A172 (cell line): ENCODE results near the gene BRD1. TPM values are rescaled to one million over a fixed set of nuclear protein-coding genes. Genes with fewer than 3 reads are reported as not detected.
A peak's percentile ranks its signal among the peaks of the same experiment; 100 is the strongest.
"Not testable (repeated sequence)": the region's sequence is repeated elsewhere in the genome, so short reads cannot be mapped to it uniquely, and the experiment has no call there.

Experiments used
- DNase-seq: peaks from one replicate; pipeline ENCODE4 v3.0.0-alpha.2; 2015; ENCODE audit warnings: low spot score
- total RNA-seq: library from RNA; depleted of rRNA; stranded (reverse); fragments of >200 nt; shearing (Covaris generic); gene quantifications from 2 replicates; pipeline ENCODE4 v1.2.3, GENCODE V29; 2014

The BRD1 gene
- total RNA-seq, 1 experiment from 2014 or later = 8.0 TPM

DNA sequence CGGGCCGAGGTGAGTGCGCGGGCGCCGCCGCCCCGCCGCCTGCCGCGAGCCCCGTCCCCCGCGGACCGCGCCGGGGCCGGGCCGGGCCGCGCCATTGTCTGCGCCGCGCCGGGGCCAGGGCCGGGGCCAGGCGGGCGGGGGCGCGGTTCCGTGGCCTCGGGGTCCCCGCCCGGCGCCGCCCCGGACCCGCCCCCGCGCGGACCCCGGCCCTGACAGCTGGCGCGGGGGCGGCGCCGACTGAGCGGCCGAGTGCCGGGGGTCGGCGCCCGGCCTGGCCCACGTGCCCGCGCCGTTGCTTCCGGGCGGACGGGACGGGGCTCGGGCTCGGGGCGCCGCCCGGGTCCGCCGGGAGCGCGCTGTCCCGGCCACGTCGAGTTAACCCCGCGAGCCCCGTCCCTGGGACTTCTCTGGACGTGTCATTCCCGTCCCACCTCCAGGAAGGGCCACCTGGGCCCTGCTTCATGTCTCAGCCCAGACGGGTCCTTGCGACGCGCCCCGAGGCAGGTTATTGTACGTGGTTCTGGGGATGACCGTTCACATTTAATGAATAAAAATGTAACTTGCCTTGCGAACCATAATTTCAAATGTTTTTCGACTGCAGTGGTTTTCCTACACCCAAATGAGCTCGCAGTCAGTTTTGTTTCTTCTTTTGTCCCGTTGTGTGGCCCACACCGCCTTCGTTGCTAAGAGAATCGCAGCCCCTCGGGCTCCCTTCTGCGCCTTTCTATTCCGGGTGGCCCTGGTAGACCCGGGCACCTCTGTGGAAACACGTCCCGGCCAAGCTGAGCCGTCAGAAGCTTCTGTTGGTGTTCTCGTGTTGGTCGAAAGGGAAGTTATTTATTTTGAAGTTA lies 26.5 kb upstream of the BRD1 start:
- no peak for DNase-seq

DNA sequence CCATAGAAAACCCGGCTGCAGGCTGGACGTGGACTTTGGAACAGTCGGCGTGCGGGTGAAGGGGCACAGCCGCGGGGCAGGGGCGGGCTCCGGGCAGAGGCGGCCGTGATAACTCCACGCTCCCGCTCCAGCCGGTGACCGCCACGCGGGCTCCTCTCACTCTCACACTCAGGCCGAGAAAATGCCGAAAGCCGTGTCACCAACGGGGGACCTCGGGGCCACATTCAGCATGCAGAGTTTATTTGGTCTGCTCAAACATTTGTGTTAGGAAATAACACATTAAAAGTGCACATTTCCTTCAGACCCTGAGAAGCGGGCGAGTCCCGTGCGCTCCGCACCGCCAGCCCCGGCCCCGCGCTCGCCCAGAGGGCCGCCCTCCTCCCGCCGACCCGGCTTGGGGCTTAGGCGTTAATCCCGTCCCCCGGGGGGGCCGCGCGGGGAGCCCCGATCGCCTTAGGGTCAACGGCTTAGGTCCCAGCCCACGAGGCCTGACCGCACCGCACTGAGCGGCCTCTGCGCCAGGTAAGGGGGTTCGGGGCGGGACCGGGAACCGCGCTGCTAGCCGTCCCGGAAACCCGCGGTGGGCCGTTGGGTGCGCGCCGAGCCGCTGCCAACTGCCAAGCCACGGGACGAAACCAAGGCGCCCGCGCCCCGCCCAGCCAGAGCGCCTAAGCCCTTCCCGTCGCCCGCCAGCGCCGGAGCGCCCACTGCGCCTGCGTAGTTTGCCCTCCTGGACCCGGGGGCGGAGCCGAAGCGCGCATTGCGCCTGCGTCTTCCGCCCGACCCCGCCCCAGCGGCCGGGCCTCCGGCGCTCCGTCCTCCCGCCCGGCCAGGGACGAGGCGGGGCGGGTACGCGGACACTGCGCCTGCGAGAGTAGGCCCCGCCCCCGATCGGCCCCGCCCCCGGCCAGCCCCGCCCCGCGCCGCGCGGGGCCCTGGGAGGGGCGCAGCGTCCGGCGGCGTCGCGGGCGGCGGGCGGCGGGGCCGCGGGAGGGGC lies 25.5 kb upstream of the BRD1 start, which contains the start of gene ZBED4:
TSS of gene ZBED4 (plus strand) at position 947 of the 997 bp plus-strand sequence. CDS start 29,819 bp downstream, outside the sequence.
- peak; percentile 87 for DNase-seq

DNA sequence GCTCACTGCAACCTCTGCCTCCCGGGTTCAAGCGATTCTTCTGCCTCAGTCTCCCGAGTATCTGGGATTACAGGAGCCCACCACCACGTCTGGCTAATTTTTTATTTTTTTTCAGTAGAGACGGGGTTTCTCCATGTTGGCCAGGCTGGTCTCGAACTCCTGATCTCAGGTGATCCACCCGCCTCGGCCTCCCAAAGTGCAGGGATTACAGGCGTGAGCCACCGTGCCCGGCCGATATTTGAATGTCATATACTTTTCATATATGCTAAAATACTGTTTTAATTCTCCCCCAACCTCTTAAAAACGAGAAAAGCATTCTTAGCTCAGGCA lies 24.9 kb upstream of the BRD1 start:
- not testable (repeated sequence) for DNase-seq

DNA sequence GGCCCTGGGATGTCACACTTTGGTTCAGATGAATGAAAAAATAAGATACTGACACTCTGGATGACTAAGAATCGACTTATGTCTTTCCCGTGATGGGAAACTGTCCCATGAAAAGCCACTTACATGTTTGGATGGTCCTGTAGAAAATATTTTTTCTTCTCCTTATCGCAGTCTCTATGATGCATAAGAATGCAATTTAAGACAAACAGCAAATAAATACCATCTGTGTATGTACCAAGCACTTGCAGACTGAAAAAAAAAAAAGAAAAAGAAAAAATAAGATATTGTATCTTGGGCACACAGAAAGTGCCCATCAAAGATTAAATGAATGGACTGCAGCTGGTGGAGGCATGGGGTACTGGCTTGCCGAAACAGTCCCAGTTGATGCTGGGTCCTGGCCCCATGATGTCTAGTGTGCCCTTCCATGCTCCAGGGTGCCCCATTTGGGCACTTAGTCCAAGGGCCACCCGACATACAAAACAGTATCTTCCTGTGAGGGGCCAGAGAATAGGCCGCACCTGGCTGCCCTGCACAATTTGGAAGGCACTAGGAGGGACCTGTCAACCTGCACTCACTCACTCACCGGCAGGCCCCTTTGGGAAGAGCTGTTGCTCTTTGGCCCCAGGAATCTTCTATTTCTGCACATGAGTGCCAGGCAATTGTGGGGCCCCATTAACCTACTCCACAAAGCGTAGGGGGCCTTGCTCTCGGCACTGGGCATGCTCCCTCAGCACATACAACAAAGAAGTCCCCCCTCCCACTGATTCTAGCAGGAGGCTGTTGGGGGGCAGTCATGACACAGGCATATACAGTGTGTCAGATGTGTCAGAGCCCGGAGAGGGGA lies 23.5 kb upstream of the BRD1 start:
- no peak for DNase-seq

DNA sequence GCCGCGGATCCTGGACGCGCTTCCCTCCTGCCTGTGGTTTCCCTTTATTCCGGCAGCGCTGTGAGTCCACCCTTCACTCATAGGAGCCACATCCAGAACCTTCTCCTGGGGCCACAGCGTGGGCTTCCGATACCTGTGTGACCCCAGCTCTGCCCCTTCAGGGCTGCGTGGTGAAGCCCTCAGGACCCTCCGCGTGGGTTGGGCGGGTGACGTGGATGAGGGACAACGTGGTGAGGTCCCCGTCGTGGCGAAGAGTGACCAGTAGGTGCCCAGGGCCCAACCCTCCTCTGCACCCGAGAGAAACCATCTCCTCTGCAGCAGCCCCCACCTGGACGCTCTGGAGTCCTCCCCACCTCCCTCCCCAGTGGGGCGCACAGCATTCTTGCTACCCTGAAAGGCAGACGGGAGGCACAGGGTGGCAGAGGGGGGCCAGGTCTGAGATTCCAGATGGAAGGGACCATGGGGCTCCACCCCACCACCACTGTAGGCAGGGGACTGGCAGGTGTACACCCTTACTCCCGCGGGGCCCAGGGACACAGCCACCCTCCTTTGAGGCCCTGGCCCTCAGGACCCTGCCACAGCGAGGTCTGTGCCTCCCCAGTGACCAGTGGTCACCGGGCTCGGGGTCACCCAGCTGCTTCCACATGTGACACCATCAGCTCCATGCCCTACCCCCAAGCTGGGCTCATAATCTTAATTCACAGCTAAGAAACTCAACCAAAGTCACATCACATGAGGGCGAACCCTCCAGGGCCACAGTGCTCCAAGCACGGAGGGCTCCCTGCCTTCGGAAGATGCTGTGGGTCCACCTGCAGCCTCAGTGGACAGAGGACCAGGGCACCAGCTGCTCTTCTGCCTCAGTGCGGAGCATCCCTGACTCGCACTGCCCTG lies 22.6 kb upstream of the BRD1 start:
- no peak for DNase-seq

DNA sequence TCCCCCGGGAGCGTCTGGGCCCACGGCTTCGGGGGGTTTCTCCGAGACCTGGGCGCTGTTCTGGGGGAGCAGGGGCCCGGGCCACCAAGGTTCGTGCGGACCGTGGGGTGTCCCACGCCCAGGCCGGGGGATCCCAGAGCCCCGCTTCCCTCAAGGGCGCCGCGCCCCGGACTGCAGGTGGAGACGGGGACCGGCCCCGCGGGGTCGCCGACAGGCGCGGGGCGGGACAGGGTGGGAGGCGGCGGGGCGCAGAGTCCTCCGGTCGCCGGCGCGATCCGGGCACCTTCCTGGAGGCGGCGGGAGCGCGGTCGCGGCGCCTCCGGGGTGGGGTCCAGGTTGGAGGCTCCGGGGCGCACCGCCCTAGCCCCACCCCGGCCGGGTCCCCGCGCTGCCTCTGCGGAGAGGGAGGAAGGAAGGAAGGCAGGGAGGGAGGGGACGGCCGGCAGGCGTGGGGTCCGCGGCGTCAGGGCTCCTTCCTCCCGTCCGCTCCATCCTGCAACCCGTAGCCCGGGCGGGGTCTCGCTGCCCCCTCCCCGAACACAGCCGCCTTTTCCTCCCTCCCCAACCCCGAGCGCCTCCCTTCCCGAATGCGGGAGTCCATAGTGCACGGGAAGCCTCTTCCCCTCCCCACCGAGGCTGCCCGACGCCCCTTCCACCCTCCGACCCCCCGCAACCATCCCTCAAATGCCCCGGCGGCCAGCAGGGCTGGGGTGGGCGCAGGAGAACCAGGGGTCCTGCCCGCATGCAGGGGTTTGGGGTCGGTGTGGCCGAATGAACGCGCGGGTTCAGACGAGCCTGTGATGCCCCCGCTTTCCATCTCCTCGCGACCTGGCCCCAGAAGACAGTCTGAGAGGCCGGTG lies 21.7 kb upstream of the BRD1 start:
- DNase-seq = no peak

DNA sequence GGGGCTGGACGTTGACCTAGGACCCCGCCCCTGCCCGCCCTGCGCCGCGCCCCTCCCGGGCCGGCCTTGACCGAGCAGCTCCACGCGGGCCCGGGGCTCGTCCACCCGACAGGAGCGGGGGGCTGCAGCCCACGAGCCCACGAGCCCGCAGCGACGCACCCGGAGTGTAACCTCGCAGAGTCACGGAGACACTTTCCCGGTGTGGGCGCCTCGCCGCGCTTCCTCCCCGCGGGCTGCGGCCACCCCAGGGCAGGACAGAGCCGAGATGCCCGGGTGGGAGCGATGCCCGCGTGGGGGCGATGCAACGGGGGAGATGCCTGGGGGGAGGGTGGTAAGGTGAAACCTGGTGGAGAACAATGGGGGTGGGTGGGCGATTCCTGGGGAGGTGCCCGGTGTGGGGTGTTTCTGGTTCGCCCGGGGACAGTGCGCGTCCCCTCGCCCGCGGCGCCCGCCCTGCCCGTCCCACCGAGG lies 21.1 kb upstream of the BRD1 start:
- DNase-seq = no peak

DNA sequence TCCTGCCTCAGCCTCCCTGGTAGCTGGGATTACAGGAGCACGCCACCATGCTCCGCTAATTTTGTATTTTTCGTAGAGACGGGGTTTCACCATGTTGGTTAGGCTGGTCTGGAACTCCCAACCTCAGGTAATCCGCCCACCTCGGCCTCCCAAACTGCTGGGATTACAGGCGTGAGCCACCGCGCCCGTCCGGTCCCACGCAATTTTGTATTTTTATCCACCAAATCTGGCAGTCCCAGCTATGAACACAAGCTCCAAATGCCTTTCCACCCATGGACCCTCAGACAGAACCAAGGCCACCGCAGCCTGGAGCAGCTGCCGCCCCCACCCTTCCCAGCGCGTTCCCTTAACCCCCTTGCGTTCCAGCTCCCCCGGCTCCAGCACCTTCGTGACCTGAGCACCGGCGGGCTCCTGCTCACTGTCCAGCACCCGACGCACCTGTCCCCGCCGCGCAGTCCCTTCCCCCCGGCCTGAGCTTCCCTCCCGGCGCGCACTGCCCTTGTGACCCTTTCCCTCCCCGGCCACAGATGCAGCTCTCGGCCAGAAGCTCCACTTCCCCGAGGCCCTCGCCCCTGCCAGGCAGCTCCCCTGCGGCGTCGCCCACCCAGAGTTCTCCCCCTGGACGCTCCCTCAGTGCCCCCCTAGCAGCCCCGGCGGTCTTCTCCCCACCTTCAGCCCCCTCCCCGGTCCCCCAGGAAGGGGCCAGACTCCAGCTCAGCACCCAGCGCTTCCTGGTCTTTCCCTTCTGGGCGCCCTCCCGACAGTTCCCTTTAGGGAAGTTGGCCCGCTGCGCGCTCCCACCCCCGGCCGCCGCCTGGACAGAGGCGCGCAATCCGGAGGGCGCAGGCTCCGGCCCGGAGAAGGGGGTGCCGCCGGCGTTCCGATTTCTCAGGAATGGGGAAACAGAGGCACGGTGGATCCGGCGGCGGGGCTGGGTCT lies 20.3 kb upstream of the BRD1 start:
- no peak for DNase-seq

DNA sequence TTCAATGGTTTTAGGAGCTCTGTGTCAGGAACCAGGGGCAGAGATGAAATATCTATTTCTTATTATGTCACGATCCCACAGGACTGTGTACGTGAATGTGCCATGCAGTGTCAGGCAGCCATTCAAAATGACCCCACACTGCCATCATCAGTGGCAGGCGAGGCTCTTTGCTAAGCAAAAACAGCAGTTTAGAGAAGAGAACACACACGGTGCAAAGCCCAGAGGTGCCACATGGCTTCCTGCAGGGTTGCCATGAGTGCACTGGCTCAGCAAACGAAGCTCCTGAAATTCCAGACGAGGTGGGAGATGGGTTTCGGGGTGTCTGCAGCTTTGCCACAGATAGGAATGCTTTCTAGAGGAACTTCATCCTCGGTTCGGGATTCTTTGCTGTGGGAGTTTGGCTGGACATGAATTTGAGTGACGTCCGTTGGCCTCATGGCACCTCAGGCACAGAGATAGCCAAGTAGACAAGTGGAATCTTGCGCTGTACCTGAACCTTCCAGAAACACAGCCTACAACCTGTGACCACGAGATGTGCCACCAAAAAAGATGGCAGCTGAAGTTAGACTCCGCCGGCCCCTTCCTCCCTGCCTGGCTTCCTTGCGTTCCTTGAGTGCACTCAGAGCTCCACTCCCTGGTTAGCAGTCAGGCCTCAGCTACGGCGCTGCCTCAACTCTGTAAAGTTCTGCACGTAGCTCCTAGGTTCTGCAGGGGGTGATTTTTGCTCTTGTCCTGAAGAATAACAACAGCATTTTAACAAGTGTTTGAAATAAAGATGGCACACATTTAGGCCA lies 18.2 kb upstream of the BRD1 start:
- no peak for DNase-seq

DNA sequence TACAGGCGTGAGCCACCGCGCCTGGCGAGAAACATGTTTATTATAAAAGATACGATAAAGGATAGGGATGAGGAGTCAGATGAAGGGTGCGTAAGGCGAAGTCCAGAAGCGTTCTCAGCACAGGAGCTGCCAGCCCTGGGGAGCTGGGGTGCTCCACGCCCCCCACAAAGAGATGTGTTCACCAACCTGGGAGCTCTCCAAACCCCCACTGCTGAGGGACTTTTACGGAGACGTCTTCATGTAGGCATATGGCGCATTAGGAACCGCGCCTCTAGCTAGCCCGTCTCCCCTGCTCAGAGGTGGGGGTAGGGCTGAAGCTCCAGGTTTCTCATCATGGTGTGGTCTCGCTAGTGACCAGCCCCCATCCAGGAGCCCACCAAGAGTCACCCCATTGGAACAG lies 17.6 kb upstream of the BRD1 start:
- DNase-seq = no peak

DNA sequence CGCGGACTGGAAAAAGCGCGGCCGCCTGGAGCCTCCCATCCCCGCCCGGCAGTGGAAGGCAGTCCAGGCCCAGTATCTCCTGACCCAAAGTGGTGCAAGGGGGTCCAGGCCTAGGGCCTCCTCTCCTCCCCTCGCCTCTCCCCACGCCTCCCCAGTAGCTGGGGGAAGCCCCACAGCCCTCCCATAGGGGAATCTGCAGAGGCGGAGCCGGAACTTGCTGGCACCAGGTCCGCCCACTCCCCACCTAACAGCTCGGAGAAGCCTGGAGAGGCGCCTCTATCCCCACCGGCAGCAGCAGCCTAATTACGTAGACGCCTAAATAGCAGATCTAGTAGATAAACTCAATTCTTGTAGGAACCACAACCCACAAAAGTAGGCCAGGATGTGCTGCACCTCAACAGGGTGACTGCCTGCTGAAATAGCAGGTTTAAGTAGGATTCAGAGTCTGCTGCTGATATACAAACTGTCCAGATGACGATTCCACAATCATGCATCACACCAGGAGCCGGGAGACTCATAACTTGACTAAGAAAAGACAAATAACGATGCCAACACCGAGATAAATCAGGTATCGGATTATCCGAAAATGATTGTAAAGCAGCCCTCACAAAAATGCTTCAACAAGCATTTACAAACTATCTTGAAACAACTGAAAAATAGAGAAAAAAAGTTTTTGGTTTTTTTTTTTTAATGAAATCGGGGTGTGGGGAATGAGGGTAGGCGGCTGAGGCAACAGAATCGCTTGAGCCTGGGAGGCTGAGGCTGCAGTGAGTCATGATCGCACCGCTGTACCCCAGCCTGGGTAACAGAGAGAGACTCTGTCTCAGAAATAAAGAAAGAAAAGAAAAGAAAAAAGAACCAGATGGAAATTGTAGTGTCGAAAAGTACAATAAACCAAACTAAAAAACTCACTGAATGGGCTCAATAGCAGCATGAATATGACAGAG lies 11.4 kb upstream of the BRD1 start:
- no peak for DNase-seq

DNA sequence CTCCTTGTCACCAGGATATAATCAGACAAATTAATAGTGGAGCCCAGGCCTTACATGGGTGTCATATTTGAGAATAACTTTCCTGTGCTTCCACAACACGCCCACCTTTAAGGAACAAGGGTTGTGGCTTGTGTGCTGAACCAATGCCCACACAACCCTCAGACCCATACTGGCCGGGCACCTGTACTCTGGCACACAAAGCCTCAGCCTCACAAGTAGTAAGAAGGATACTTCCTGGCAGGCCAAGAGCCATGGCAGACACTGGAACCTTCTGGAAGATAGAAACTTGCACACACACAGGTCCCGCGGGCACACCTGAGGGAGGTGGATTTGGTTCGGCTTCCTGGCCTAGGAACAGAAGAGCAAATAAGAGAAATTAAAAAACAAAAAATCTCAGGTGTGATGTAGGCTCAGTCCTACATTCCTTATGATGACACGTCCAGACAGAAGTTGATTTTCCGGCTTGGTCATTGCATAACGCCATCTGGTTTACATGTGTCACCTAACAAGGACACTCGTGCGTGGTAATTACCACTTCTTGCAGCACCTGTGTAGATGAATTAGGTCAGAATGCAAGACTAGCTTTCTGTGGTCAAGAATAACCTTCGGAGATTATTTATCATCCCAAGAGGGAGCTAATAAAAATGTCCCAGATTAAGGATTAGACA lies 5.8 kb upstream of the BRD1 start:
- DNase-seq = no peak

DNA sequence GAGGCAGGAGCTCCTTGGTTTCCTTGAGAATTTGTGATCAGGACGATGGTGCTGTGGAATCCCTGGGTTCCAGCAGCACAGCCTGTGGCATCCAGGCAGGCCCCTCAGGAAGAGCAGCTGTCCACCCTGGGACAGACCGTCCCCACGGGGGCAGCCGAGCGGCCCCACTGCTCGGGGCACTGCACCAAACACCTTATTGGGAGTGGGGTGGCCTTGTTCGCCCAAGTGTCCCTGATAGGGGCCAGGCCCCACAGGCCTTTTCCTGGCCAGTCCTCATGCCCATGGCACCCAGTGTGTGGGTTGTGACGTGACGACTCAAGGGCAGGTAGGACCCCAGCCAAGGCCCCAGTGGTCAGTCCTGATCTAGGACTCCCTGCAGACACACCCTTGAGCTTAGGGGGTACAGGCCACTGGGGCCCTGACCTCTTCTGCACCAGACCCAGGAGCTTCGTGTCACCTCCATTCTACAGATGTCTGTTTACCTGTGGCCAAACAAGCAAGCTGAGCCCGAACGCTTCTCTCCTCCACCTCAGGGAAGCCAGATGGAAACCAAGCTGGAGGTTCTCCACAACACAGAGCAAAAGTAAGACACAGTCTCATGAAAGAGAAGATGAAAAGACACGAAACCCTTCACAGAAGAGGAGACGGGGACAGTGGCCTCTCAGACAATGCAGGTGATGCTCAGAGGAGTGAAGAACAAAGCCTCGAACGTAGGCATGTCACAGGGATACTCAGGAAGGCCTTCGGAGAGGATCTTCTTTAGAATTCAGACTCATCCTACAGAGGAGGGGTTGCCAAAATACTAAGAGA lies 1.6 kb upstream of the BRD1 start:
- DNase-seq = no peak

DNA sequence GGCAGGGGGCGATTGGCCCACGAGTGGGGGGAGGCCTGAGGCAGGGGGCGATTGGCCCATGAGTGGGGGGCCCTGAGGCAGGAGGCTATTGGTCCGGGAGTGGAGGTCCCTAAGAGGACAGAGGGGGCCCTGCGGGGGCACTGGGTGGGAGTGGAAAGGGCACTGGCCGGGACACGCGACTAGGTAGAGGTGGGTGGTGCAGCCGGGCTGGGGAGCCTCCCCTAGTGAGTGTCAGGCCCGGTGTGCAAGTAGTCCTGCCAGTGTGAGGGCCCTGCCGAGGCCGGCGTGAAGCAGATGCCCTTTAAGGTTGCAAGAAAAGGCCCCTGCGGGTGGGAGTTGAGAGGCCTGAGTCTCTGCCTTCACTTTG lies 909 bp upstream of the BRD1 start:
- DNase-seq = no peak

DNA sequence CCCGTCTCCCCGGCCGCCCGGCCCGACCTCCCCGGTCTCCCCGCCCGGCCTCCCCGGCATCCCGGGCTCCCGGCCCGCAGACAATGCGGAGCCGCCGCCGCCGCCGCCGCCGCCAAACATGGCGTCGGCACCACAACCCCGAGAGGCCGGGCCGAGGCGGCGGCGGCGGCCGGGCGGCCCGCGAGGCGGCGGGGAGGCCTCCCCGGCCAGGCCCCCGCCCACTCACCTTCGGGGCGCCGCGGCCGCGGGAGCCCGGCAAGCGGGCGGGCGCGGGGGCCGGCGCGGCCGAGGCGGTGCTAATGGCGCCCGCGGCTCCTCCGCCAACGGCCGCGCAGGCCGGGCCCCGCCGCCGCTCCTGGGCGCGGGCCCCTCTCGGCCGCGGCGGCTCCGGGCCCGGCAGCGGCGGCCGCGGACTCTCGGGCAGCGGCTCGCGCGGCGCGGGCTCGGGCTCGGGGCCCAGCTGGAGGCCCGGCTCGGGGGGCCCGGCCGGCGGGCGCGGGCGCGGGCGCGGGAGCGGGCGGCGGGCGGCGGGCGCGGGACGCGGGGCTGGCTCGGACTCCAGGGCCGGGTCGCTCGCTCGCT lies 311 bp downstream of the BRD1 start:
- DNase-seq = no peak
